D341Med (cell line): ENCODE results near the gene CEBPA.
A peak's percentile ranks its signal among the peaks of the same experiment; 100 is the strongest.
"Not testable (repeated sequence)": the region's sequence is repeated elsewhere in the genome, so short reads cannot be mapped to it uniquely, and the experiment has no call there.

Experiments
- DNase-seq: peaks from one replicate; pipeline ENCODE4 v3.0.0; 2012; ENCODE audit warnings: low spot score

CEBPA gene

DNA sequence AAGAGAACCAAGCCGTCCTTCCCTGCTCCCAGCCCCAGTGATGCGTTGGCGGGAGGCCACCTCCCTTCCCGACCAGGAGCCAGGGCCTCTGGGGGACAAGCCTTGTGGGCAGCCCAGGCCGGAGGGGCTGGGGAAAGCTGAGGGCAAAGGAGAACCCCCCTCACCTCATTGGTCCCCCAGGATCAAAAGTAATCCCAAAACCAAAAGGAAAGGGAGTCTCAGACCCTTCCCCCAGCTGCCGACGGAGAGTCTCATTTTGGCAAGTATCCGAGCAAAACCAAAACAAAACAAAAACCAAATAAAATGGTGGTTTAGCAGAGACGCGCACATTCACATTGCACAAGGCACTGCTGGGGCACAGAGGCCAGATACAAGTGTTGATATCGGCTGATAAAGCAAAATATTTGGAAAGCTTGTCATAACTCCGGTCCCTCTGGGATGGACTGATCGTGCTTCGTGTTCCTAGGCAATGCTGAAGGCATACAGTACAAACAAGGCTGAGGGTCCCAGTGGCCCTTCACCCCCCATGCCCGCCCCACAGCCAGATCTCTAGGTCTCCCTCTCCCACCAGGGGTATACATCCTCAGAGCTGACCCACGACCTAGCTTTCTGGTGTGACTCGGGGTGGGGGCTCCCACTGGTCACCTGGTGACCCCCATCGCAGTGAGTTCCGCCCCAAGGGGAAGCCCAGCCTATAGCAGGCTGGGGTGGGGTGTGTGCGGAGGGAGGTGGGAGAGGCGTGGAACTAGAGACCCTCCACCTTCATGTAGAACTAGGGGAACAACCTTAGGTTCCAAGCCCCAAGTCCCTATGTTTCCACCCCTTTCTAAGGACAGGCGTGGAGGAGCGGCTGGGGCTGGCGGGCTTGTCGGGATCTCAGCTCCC is 2.1 kb downstream of the CEBPA start:
- DNase-seq: peak; percentile 25

DNA sequence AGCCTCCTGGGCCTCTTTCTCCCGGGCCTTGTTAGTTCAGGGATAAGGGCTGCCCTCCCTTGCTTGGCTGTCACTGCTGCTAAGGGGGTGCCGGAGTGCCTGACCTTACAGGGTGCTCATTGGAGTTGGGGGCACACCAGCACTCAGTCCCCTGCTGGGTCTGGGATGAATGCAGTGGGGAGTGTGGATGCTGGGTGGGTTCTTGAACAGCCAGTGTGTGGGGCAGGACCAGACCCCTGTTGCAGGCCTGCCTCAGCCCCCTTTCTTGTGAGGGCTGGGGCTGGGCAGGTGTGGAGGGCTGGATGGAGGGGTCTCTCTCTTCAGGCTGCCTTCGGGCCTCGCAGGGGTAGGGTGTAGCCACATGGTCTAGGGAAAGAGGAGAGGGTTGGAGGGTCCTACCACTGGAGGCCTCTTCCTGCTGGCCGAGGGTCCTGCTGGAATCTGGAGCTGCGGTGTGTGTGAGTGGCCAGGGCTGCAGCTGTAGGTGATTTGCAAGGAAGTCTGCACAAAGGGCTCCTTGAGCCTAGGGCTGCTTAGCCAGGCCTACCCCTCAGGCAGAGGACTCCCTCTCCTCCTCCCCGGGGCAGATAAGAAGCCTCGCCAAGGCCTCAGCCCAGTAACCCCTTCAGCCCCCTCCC is 3.2 kb downstream of the CEBPA start:
- DNase-seq: peak; percentile 12

DNA sequence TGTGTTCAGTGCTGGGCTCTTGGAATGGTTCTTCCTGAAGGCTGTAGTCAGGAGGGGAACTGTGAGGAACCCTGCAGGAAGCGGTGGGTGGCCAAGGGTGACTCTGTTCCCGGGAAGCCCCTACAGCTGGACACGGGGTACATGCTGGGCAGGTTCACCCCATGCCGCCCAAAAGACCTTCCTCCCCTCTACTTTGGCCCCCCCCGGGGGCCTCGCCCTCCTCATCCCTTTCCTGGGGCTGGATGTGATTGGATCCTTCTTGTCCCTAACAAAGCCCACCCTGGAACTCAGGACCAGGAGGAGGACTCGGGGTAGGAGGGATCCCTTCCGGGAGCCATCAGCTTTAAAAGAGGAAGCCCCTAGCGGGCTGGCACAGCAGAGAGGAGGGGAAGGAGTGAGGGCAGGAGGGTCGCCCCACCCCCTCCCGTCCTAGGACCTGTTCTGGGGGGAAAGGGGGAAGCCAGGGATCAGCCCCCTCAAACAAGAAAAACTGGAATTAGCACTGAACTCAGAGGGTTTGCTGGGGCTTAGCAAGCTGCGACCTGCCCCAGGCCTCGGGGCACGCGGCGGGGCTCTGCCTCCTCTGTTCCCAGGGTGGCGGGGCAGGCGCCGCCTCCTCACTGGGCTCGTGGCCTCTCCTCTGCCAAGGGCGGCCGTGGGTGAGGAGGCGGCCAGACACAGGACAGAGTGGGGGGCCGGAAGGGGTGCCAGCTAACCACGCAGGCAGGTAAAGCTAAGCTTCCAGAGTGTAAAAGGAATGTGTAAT is 4.0 kb downstream of the CEBPA start:
- peak; percentile 35 for DNase-seq

DNA sequence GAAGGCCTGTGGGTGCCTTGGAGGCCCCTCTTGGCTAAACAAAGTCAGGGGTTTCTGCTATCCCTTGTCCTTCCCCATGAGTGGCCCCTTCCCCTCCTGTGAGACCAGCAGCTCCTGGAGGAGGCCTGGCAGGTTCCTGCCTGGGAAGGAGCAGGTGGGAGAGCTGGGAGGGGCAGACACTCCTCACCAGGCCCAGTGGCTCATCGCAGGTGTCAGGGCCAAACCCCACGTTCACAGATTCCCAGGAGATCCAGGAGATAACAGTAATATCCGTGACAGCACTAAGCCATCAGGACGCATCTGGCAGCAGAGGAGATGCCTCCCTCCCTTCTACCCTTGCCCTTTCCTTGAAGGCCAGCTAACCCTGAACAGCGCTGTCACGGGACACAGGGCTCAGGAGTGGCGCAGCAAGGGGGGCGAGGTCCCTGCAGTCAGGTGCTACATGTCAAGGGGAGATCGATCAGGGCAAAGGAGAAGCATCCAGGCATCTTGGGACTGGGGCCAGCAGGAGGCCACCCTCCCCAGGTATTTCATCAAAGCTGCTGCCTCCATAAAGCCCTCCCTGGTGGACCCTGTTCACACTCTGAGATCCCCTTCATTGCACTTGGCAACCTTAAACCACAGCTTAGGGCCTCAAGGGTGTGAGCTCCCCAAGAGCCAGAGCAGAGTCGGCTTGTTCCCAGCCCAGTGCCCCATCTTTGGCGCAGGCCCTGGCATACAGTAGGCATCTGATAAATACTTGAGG is 4.8 kb downstream of the CEBPA start:
- peak; percentile 30 for DNase-seq

DNA sequence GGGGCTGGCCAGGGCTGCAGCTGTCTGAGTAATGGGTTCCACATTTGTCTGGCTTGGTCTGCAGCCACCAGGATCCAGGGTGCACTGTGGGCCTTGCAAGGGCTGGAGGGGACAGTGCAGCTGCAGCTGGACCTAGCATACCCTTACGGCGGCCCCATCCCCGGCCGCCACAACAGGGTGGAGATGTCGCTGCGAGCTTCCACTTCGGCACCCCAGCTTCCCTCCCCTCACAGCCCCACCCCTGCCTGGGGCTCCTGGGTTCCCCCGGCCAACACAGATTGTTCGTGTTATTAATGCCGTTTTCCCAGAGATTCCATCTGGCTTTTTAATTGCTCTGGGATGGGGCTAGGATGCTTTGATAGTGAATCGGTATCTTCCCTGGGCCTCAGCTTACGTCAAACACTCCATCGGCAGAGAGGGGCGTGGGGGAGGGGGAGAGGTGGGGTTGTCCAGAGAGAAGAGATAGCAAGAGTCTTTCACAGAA is 5.8 kb downstream of the CEBPA start:
- DNase-seq: peak; percentile 32

DNA sequence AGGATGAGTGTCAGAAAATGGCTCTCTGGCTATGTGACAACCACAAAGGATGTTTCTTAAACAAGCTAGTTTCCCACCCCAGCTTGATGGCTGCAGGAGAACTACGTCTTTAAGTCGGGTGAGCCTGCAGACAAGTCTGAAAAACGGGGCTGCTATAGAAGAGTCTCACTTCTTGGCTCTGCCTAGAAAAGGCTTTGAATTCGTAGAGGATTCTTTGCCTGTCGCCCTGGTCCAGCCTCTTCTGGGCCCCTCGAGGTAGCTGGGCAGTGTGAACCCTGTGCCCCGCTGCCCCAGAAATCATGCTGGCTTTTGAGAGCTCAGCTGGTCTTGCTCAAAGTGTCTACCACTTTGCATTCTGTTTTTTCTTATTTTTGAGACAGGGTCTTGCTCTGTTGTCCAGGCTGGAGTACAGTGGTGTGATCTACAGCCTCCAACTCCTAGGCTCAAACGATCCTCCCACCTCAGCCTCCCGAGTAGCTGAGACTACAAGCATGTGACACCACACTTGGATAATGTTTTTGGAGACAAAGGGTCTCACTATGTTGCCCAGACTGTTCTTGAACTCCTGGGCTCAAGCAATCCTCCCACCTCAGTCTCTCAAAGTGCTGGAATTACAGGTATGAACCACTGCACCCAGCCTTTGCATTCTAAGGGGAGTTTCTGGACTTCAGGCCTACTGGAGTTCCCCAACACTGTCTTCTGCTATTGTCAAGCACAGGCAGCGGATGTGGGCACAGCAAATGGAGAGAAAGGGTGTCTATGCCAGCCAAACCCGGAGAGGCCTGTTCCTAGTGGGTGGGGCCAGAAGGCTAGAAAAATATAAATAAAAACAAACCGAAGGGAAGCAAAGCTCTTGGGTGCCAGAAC is 6.5 kb downstream of the CEBPA start:
- peak; percentile 9 for DNase-seq

DNA sequence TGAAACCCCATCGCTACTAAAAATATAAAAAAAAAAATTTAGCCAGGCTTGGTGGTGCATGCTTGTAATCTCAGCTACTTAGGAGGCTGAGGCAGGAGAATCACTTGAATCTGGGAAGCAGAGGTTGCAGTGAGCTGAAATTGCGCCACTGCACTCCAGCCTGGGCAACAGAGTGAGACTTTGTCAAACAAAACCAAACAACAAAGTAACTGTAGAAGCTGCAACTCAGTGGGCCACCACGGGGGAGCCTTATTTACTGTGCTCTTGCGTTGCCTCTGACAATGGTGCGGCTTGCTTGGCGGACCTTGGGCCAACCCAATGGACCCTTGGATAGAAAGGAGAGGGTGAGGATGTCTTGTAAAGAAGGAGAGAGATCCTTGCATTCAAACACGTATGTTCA is 7.3 kb downstream of the CEBPA start:
- DNase-seq: not testable (repeated sequence)

DNA sequence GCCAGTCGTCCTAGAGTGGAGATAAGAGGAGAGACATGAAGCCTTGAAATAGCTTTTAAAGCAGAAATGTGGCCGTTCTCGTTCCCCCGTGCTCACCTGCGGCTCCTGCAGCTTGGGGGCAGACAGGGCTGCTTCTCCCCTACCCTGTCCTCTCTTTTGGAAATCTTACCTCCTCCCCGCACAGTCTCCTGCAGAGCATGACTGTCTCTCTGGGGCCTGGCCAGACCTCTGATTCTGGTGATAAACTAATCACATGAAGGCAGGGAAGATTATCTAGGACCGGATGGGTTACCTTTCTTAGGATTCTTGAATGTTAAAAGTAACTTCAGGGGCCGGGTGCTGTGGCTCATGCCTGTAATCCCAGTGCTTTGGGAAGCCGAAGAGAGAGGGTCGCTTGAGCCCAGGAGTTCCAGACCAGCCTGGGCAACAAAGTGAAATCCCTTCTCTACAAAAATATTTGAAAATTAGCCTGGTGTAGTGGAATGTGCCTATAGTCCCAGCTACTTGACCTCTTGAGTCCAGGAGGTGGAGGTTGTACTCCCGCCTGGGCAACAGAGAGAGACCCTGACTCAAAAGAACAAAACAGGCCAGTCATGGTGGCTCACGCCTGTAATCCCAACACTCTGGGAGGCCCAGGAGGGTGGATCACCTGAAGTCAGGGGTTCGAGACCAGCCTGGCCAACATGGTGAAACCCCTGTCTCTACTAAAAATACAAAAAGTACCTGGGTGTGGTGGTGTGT is 8.1 kb downstream of the CEBPA start:
- DNase-seq: no peak

DNA sequence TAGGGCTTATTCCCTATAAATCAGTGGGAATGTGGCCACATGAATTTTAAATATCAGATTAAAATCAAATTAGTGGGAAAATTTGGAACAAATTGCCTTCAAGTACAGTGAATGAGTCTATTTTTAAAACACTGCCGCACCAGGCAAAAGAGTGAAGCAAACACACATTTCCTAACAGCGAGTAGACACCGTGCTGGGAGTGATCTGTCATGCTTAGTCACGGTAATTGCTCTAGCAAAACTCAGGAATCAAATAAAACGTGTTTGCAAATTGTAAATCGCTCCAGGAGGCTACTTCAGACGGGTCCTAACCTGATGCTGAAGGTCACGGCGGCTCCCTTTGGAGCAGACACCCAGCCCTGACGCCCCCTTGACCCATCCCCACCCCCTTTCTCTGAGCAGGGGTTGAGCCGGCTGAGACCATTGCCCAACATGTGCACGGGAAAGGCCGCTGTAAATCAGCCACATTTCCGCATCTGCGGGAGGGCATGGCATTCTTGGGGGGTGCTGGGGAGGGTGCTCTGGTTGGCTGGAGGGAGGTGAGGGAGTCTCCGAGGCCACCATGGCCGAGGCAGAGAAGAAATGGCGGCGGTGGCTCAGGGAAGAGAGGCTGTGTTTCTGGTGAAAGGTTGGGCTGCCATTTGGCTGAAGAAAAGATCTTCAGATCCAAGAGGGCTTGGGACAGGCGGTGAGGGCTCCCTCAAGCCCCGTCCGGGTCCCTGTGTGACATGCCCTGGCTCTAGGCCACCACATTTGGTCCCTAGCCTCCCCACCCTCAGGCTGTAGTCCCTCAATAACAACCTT is 8.9 kb downstream of the CEBPA start:
- DNase-seq: no peak

DNA sequence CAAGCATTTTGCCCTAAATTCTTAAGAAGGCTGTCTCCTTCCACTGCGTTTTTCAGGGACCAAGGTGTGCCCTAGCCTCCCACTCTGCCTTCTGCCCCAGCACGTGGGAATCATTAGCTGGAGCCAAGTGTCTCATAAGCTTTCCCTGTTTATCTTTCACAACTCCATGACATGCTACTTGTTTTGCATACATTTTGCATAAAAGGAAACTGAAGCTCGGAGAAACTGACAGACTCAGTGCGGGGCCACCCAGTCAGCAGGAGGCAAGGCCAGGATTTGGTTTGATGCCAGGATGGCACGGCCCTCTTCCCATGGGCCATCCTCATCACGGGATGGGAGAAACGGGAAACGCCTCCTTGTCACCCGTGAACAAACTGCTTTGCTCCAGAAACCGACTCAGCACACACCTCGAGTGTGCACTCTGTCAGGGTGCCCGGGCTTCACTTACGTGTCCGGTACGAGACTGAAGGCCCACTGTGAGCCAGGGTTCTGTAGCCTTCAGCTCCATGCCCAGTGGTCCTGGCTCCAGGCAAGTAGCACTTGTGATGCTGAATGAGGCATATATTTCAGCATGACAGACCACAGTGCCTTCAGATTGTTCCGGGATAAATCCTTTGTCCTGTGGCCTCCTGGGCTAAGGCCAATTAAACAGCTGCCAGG is 9.6 kb downstream of the CEBPA start:
- DNase-seq: no peak

DNA sequence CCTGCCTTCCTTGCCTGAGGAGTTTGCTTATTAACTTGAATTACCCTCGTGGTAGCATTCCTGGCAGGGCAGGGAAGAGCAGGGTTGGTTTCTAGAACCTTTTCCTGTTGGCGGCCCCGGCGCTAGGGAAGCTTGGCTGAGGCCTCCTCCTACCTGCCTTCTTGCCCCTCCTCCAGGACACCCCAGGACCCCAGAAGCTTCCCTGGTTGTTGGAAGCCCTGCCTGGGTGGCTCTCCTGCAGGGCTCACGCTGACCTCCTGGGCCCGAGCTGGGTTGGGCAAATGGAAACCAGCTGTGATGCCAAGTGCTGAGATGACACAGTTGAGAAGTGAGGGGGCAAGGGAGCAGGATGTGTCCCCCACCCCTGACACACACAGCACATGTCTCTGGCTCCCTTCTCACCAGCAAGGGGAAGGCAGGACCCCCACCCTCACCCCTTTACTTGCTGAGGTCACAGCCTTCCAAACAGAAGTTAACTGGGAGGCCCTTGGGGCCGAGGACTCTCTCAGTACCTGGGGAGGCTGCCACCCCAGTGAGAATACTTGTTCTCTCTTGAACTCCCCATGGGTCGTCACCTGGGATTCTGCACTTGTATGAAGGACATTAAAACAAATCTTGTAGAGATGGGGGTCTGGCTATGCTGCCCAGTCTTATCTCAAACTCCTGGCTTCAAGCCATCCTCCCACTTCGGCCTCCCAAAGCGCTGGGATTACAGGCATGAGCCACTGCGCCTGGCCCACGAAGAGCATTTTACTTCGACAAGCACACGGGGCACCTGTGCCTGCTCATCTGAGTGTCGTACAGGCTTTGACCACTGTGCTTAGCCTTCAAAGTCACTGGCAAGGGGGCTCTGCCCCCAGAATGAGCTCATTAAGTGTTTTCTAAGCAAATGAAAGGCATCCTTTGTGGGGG is 10.5 kb downstream of the CEBPA start:
- DNase-seq: no peak

DNA sequence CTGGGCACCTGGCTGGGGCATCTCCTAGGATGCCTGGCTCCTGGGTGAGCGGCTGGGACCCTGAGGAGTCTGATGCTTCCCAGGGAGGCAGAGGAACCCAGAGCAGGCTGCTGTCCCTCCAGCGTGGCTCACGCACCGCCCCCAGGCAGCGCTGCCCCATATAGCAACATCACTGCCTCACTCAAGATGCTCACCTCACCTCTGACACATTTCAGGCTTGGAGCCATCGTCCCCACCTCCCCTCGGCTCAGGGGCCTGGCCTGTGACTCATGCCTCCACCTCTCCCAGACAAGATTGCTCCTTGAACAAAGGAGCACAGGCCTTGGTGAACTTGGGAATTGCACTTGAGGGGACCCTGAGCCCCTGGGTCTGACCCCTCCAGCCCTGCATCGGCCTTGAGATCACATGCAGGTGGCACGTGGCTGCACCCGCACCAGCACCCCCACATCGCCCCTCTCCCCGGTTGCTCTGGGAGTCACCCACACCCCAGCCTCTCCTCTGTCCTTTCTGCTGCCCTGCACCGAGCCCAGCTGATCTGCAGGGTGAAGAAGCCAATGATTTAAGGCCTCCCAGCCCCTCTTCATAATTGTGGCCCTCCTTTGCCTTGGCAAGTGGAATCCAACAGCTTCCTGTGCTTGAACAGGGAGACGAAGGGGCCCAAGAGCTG is 11.2 kb downstream of the CEBPA start:
- no peak for DNase-seq

DNA sequence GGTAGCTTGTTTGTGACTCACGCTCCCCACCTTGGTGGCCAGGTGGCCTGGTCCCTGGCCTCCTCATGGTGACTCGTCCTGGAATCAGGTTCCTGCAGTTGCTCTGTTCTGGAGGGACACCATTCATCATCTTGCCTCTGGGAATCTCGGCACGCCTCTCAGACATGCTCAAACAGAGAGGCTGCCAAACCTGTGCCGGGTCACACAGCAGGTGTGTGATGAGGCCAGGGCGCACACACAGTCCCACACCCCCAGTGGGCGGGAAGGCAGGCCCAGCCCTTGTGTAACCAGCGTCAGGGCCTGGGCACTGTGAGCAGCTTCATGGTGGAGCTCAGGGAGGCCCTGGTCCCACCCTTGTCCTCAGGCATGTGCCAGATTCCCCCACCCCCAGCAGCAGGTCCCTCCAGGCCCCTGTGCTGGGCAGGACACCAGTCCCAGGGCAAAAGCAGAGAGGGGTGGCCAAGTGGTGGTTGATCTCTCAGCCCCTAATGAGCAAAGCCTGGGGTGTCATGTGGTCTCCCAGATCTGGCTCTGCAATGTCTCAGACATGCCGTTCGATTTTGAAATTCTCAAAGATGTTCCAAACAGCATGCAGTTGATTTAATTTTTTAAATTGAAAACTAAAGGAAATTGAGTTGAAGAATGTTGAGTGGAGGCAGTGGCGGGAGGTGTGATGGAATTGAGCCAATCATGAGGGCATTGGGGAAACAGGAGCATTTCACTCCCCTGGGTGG is 12.1 kb downstream of the CEBPA start:
- DNase-seq: no peak

DNA sequence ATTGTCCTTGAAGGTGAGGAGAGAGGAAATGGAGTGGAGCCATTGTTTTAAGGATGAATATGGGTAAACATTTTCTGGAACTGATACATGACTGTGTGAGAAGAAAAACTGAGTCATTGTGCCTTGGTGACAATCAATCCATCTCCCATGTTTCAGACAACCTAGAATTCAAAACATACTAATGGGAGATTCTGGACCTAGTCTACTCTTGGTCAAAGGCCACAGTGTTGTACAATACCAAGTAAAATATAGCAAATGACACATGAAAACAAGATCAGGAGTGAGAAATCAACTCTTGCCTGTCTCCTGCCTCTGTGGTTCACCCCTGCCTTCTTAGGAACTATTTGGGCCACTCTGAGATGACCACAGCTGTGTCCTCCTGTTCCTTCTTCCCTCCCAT is 13.1 kb downstream of the CEBPA start:
- no peak for DNase-seq

DNA sequence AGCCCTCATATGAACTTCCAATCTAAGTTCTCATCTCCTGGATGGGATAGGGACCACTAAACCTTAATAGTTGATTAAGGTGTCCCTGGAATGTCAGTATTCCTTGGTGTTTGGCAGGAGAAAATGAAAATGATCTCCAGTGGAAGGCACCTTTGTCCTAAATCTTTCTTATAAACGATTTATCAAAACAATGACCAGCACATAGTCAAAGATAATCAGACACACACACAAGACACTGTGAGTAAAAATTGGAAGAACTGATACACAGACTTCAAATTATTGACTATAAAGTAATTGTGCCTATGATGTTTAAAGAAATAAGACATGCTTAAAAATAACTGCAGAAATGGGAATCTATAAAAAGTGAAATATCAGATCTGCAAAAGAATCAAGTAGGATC is 13.7 kb downstream of the CEBPA start:
- no peak for DNase-seq

DNA sequence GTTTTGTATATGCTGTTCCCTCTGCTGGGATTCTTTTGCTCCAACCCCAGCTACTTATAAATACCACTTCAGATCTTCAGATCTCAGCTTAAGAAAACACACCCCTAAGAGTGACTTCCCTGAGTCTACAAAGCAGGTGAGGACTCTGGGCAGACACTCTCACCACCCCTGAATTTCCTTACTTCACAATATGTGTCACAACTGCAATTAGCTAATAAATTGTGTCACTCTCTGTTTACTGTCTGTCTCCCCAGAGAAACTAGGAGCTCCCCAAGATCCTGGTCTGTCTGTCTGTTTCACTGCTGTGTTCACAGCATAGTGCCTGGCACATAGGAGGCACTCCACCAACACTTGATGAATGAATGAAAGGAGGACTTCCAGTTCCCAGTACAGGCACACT is 14.4 kb downstream of the CEBPA start:
- no peak for DNase-seq

DNA sequence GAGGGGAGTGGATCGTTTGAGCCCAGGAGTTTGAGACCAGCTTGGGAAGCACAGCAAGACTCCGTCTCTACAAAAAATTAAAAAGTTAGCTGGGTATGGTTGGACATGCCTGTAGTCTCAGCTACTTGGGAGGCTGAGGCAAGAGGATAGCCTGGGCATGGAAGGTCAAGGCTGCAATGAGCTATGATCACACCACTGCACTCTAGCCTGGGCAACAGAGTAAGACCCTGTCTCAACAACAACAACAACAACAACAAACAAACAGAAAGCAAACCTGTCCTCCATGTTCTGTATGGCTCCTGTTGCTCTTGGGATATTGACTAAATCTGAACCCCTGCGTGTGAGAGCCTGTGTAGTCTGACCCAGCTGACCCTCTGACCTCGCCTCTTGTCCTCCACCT is 14.9 kb downstream of the CEBPA start:
- DNase-seq: no peak
